K562 (cell line): Measurements from ENCODE around the gene SYVN1. TPM values are rescaled to one million over a fixed set of nuclear protein-coding genes. Genes with fewer than 3 reads are reported as not detected.

ENCODE experiments used
- DEAF1 ChIP-seq: fragments of 450-650 bp; formaldehyde crosslinking; IDR thresholded peaks from 2 replicates; pipeline ENCODE4 v1.4.0; 2020; ENCODE audit warnings: mild to moderate bottlenecking, moderate library complexity
- PHF20 ChIP-seq: fragments of 450-650 bp; IDR thresholded peaks from 2 replicates; pipeline ENCODE4 v1.6.1; 2018; ENCODE audit not compliant: partially characterized antibody
- REST ChIP-seq, 2 experiments: fragments of 450-650 bp; formaldehyde crosslinking in 1 of 2; IDR thresholded peaks; 2 replicates each; pipeline versions ENCODE4 v1.4.0 to v1.6.1; 2014 to 2020; ENCODE audit warnings: mild to moderate bottlenecking in 2 of 2, borderline replicate concordance in 1 of 2, low read depth in 1 of 2
- RUNX1 ChIP-seq: sonication (generic); IDR thresholded peaks from 2 replicates; pipeline ENCODE4 v1.6.1; 2016; ENCODE audit warnings: antibody characterized with exemption, low read depth
- SMC3 ChIP-seq: conservative IDR thresholded peaks from 2 replicates; pipeline ENCODE4 v1.6.1; 2011; ENCODE audit warnings: low read depth, low read length, improper control_type of control experiment; ENCODE audit not compliant: insufficient read depth
- TCF7L2 ChIP-seq: fragments of 150-350 bp; IDR thresholded peaks from 2 replicates; pipeline ENCODE4 v1.6.1; 2016; ENCODE audit warnings: low read depth, mild to moderate bottlenecking, low read length, moderate library complexity
- polyA plus RNA-seq, 8 experiments: library from polyadenylated mRNA; depleted of rRNA in 4 of 8; stranded (reverse) in 5 of 8; unstranded in 3 of 8; fragments of >200 nt; fragmentation: Nextera tagmentation in 2 of 8; fragmentation: Illumina TruSeq in 1 of 8; extraction: Ambion mirVana in 2 of 8; extraction: Trizol in 1 of 8; gene quantifications; 2 replicates each; pipeline versions ENCODE4 v1.2.1 to v1.2.3, GENCODE V29; 2011 to 2014; ENCODE audit warnings: inconsistent platforms in 1 of 8, missing spikeins in 1 of 8
- total RNA-seq, 7 experiments: library from RNA; depleted of rRNA in 6 of 7; stranded (reverse); fragments of >200 nt in 6 of 7; fragmentation: Illumina TruSeq in 2 of 7; extraction: Trizol in 2 of 7; gene quantifications; 2 replicates each; pipeline versions ENCODE4 v1.2.1 to v1.2.3, GENCODE V29; 2011 to 2021; ENCODE audit warnings: low replicate concordance in 1 of 7
- TF ChIP-seq, protein P1 (sequence below): sonication (generic); formaldehyde crosslinking; IDR thresholded peaks from 2 replicates; pipeline ENCODE4 v1.8.0; 2022; ENCODE audit warnings: mild to moderate bottlenecking, missing genetic modification reagents
- TF ChIP-seq, protein P2 (sequence below): fragments of 250-450 bp; sonication (Bioruptor Pico); IDR thresholded peaks from 2 replicates; pipeline ENCODE4 v1.4.0; 2020; ENCODE audit warnings: mild to moderate bottlenecking, moderate library complexity
- TF ChIP-seq, protein P3 (sequence below): fragments of 250-450 bp; sonication (Bioruptor Pico); IDR thresholded peaks from 2 replicates; pipeline ENCODE4 v1.8.0; 2021; ENCODE audit warnings: moderate library complexity, mild to moderate bottlenecking, inconsistent platforms

Gene SYVN1
- total and polyA plus RNA-seq, 9 of the 15 experiments (the other 6 are each of a cell fraction or from before 2014, with no cell fraction given): 0.41 to 47.4 (median 9.9) TPM

DNA sequence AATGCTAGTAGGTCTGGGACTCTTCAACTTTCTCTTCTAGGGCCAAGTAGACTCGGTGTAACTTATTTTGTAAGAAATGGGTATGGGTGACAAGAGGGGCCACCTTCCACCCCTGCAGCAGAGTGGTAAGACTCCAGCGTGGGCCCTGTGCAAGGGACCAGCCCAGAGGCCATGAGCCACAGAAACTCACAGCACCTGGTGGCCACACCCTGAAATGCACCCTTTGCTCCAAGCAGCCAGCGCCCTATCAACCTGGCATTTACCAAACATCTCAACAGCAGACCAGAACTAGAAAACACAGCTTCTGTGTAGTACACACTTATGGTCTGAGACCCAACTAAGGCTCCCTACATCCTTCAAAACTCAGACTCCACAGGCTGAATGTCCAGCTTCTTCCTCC is 56.2 kb downstream of the SYVN1 start (continued):
- peak; percentile 60; the same call in 1 of the 2 replicates for TF ChIP-seq REST (IDR thresholded peaks at IDR 0.05; ENCODE audit: borderline replicate concordance)
- TF ChIP-seq REST (CRISPR knock-in tag; IDR thresholded peaks at IDR 0.05; ENCODE audit: low read depth): no peak
- no peak for TF ChIP-seq TCF7L2
- no peak for TF ChIP-seq RUNX1
- TF ChIP-seq, protein P1, sequence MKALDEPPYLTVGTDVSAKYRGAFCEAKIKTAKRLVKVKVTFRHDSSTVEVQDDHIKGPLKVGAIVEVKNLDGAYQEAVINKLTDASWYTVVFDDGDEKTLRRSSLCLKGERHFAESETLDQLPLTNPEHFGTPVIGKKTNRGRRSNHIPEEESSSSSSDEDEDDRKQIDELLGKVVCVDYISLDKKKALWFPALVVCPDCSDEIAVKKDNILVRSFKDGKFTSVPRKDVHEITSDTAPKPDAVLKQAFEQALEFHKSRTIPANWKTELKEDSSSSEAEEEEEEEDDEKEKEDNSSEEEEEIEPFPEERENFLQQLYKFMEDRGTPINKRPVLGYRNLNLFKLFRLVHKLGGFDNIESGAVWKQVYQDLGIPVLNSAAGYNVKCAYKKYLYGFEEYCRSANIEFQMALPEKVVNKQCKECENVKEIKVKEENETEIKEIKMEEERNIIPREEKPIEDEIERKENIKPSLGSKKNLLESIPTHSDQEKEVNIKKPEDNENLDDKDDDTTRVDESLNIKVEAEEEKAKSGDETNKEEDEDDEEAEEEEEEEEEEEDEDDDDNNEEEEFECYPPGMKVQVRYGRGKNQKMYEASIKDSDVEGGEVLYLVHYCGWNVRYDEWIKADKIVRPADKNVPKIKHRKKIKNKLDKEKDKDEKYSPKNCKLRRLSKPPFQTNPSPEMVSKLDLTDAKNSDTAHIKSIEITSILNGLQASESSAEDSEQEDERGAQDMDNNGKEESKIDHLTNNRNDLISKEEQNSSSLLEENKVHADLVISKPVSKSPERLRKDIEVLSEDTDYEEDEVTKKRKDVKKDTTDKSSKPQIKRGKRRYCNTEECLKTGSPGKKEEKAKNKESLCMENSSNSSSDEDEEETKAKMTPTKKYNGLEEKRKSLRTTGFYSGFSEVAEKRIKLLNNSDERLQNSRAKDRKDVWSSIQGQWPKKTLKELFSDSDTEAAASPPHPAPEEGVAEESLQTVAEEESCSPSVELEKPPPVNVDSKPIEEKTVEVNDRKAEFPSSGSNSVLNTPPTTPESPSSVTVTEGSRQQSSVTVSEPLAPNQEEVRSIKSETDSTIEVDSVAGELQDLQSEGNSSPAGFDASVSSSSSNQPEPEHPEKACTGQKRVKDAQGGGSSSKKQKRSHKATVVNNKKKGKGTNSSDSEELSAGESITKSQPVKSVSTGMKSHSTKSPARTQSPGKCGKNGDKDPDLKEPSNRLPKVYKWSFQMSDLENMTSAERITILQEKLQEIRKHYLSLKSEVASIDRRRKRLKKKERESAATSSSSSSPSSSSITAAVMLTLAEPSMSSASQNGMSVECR (CRISPR knock-in tag): no peak
- peak; percentile 58; the same call in 1 of the 2 replicates for TF ChIP-seq SMC3
- TF ChIP-seq, protein P2, sequence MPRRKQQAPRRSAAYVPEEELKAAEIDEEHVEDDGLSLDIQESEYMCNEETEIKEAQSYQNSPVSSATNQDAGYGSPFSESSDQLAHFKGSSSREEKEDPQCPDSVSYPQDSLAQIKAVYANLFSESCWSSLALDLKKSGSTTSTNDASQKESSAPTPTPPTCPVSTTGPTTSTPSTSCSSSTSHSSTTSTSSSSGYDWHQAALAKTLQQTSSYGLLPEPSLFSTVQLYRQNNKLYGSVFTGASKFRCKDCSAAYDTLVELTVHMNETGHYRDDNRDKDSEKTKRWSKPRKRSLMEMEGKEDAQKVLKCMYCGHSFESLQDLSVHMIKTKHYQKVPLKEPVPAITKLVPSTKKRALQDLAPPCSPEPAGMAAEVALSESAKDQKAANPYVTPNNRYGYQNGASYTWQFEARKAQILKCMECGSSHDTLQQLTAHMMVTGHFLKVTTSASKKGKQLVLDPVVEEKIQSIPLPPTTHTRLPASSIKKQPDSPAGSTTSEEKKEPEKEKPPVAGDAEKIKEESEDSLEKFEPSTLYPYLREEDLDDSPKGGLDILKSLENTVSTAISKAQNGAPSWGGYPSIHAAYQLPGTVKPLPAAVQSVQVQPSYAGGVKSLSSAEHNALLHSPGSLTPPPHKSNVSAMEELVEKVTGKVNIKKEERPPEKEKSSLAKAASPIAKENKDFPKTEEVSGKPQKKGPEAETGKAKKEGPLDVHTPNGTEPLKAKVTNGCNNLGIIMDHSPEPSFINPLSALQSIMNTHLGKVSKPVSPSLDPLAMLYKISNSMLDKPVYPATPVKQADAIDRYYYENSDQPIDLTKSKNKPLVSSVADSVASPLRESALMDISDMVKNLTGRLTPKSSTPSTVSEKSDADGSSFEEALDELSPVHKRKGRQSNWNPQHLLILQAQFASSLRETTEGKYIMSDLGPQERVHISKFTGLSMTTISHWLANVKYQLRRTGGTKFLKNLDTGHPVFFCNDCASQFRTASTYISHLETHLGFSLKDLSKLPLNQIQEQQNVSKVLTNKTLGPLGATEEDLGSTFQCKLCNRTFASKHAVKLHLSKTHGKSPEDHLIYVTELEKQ (CRISPR knock-in tag): no peak
- TF ChIP-seq, protein P3, sequence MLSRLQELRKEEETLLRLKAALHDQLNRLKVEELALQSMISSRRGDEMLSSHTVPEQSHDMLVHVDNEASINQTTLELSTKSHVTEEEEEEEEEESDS: no peak
- TF ChIP-seq PHF20: no peak
- peak; percentile 16; the same call in 1 of the 2 replicates for TF ChIP-seq DEAF1 (CRISPR knock-in tag)
